Activated naive CD4-positive, alpha-beta T cell treated with anti-CD3 and anti-CD28 coated beads, Interleukin-2, amount 50 U/mL, for 16 hours (primary cell): ENCODE data around the gene MCAM.

ENCODE experiments used
- DNase-seq: peaks from one replicate; pipeline ENCODE4 v3.0.0-alpha.2; 2020

MCAM gene

DNA sequence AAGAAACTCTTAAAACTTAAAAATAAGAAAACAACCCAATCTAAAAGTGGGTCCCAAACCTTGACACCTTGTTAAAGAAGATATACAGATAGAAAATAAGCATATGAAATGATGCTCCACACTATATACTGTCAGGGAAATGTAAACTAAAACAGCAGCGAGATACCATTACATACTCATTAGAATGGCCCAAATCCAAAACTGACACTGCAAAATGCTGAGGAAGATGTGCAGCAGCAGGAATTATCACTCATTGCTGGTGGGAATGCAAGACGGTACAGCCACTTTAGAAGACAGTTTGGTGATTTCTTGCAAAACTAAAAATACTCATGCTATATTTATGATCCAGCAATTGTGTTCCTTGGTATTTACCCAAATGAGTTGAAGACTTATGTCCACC is 12.4 kb upstream of the MCAM start:
- no peak for DNase-seq

DNA sequence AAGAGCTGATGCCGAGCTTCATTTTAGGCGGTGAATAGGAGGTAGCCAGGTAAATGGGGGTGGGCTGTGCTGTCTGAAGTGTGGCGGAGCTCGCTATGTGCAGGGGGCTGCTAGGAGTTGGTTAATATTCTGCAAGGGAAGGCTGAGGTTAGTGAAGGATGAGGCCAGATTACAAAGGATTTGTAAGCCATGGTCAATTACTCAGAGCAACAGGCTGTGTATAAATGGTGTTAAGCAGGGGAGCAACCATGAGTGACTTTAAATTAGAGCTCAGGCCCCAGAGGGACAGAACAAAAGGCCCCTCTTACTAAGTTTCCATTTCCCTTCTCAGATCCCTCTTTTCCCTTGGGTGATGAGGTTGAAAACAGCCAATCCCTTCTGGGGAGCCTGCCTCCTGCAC is 7.3 kb upstream of the MCAM start:
- no peak for DNase-seq

DNA sequence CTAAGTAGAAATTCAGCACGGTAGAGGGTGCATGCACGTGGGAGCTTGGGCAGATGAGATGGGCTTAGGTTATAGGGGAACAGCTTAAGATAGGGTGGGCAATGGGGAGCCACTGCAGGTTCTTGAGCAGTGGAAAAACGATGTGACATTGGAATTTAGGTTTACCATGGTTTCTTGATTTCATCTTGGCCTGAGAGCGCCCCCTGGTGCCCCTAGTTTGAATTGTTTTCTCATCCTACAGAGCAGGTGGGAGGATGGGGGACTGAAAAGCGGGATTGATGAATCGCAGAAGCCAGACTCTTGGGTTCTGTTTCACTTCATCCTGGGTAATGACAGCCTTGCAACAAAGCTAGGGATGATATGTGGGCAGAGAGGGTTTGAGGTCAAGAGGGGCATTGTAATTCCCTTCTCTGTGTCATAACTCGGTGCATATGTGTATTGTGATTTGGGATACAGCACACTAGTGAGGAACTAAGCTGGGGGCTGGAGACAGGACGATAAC is 6.7 kb upstream of the MCAM start:
- peak; percentile 79 for DNase-seq

DNA sequence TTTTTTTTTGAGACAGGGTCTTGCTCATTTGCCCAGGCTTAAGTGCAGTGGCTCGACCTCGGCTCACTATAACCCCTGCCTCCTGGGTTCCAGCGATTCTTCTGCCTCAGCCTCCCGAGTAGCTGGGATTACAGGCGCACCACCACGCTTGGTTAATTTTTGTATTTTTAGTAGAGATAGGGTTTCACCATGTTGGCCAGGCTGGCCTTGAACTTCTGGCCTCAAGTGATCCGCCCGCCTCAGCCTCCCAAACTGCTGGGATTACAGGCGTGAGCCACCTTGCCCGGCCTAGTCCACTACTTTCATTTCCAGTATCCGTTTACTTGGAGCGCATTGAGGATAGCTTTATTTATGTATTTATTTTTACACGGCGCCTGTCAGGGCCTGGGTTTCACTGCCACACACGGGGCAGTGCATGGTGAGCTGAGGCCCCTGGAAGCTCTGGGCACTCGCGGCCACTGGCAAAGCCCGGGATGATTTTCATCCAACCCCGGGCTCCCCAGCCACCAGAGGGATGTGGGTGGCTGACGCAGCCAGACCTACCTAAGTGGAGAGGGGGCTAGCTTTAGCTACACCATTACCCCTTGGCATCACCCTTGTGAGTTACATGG is 6.1 kb upstream of the MCAM start:
- DNase-seq = no peak

DNA sequence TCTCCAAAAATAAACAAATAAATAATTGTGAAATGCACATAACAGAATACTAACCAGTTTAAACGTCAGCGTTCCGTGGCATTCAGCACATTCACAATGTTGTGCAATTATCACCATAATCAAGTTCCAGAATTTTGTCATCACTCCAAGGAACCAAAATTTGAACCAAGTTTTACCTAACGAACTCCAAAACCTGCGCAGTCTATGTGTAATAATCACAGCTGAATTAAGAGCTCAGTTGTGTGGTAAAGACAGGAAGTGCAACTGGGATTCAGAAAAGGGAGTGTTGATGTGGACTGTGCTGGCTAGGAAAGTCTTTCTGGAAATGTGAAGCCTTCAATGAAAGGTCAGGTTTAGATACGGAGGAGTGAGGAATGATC is 5.4 kb upstream of the MCAM start:
- DNase-seq = no peak

DNA sequence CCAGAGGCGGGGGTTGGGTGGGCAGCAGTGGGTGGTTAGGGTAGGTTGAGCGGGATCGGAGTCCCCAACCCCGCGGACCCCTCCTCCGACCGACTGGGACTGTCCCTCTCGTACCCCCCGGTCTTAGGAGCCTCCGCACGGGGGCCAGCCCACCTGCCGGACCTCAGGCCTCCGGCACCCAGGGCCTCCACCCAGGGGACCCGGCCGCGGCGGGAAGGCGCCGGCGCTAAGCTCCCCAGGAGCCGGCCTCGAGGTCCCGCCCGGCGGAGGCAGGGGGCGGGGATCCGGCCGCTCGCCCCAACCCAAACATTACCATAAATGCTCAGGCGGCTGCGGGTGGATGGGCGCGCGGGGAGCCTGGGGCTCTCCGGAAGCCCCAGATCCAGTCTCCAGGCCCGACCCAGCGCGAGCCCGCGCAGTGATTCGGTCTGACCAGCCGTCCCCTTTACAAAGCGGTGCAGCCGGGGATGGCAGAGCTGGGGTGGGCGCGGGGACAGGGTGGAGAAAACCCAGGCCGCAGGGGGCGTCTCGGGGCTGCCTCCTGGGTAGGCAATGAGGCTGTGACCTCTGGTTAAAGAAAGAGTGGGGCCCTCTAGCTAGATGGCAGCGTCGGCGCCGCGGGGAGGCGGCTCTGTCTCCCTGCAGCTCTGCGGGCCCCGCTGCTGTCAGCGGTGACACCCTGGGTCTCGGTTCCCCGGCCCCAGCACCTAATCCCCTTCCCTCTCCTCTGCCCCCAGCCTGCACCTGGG is 4.0 kb upstream of the MCAM start:
- DNase-seq = peak; percentile 43

DNA sequence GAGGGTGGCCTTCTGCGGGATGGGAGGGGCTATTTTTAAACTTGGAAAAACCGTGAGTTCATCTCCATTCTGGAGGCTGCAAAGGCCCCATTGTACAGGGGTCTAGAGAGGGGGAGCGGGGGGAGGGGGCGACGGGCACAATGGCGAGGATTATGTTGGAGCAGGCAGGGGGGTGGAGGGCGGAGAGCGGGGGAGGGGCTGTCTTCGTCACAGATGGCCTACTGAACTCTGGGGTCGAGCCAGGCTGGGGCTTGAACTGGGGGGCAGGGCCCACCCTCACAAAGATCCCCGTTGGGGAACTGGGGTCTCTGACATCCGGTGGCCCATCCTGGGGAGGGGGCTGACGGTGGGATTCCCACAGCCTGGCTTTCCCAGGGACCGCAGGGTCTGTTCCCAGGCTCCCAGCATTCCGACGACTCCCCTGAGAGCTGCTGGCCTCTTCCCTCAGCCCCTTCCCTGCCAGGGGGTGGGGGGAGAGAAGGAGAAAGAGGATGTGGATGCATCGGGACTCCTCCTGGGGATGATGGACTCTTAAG is 3.4 kb upstream of the MCAM start:
- no peak for DNase-seq

DNA sequence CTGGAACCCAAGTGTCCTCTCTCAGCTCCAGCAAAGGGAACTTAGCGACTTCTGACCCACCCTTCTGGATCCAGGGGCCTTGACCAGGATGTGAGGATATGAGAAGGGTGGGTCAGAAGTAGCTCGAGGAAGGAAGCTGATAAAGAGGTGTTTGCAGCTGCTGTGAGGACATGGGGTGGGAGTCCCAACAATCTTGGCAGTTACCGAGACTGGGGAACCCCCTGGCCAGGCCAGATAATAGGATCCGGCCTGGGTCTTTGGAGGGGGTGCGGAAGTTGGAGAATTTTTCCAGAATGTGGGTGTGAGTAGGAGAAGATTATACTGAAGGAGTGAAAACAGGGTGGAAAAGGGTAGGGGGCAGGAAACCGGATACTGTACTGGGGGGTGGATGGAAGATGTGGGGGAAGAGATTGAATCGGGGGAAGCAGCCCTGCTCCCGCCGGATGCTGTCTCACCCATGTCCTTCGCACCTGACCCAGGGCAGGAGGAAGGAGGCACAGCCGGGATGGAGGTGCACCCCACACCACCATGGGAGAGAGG is 2.8 kb upstream of the MCAM start:
- no peak for DNase-seq

DNA sequence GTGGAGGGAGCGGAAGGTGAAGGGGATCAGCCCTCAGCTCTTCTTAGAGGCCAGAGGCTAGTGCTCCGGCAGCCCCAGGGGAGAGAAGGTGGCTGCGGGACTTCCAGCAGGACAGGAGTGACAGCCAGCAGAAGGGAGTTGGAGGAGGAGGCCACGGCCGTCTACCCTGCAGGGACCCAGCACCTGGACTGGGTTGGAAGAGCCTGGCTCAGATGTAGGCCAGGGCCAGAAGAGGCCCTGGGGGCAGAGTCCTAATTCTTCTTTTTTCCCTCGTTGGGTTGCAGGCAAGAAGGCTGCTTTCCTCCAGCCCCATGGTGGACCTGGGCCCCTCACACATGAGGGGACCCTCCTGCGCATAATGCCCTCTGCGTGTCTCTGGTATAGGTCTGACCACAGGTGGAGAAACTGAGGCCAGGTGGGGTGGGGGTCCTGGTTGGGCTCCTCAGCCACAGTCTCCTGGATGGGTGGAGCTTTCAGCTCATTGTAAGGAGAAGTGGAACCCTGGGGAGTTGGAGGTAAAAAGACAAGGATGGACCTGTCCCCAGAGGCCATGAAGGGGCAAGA is 2.3 kb upstream of the MCAM start:
- DNase-seq = no peak

DNA sequence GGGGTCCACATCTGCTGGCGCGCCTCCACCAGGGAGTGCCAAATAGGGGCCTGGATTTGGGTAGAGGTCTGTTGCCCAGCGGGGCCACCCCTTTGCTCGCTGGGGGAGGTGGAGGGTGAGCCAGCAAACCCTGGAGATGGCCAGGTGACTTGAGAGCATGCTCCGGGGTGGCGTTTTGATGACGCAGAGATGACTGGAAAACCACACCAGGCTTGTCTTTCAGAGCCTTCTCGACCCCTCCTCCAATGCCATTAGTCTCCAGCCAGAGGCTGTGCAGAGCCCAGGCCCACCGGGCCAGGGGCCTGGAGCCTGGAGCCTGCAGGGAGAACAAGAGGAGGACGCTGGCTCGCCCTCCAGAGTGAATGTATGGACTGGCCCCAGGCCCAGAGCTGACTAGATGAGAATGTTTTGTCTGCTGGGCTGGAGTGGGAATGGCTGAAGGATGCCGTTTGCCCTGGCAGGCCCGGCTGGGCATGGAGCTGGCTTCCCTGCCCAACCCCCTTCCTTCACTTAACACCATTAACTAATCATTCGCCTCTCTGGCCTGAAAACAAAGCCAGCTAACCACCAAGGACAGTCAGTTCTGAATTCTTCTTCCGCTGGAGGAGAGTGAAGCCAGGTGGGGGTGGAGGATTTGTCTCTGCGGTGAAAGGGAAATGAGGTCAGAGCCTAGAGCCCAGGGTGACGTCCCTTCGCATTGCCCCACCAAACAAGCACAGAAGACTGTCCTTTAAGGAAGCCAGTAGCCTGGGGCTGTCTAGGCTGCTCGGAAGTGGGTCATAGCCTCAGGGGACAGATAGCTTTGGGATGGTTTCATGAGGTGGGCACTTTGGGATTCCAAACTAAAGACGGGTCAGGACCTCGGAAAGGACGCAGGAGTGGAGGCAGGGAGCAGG is 1.6 kb upstream of the MCAM start:
- DNase-seq = no peak

DNA sequence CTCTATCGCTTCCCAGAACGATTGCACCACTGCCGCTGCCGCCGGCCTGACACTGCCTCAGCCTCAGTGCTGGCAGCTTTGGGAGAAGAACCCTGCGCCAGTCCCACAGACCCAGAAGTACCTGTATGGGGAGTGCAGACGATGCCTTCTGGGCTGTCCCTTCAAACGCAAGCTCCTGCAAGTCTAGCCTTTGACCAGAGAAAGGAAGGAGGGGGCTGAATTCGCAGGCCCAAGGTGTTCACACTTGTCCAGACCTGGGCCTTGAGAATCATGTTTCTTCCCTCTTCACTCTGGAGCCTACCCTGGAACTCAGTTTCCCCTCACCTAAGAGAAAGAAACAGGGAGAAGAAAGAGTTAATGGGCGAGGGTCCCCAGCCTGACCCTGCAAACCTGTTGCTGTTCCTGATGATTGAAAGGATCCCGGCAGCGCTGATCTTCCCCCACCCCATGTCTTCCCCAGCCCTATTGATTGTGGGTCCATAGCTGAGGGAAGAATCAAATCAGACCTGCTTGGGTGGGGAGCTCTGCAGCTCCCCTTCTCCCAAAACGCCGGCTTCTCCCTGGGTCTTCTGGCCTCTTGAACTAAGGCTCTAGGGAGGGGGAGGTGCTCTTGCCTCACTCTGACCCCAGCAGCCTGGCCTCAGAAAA is 786 bp upstream of the MCAM start:
- DNase-seq = no peak

DNA sequence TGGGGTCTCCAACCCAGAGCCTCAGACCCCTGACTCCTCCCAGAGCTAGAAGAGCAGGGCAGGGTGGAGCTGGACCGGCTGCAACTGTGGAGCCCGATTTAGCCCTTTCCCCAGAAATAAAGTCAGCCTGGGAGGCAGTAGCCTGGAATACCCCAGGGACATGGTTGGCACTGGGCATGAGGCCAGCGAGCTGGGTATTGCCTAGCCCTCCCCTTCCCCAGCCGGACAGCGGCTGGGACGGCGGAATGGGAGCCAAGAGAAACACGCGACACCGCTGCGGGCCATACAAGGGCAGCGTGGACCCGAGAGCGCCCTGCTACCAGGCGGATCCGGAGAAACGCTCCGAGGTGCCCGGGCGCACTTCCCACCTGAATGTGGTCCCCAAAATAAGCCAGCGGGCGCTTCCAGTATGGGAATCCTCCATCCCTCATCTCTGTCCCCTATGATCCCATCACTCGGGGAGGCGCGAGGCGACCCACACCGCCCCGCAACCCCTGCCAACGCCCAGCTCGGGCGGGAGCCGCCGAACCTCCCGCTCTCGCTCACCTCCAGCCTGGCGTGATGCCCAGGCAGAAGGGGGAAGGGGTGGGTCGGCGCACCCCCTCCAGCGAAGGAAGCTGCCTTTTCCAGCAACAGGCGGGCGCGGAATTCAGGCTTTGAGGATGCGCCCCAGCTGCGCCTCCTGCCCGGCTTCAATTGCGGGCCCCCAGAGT is 758 bp downstream of the MCAM start:
- DNase-seq = no peak

DNA sequence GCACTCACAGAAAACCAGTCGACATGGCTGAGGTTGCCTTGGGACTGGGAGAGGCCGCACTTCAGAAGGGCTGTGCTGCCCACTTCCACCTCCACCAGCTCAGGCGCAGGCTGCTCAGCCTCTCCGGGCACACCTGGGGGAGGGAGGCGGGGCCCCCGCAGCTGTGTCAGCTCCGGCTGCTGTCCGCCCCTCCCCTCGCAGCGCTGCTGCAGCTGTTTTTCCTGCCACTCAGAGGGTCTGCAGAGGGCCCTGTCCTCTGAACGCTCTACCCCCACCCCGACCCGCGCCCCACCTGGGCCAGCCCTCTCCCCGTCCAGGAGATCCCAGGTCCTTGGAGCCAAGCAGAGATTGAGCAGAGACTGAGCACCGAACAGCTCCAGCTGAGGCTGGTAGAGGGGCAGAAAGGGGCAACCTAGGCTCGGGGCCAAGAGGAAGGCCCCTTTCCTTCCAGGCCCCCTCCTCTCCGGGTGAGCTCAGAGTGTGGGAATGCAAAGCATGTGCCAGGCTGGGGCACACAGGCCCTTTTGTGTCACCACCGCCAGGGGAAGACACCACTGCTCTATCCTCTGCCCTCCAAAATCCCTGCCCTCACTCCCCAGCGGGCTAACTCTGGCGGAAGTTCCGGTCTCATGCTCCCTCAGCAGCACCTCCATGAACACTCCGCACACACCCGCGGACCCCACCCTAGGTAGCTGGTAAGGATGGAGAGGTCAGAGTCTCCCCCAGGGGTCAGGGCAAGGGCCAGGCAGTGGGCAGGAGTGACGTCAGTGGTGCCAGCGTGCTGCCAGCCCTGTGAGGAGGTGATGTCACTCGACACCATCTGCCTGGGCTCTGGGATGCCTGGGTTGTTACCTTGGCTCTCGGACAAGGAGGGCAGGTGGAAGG is 1.6 kb downstream of the MCAM start:
- peak; percentile 65 for DNase-seq

DNA sequence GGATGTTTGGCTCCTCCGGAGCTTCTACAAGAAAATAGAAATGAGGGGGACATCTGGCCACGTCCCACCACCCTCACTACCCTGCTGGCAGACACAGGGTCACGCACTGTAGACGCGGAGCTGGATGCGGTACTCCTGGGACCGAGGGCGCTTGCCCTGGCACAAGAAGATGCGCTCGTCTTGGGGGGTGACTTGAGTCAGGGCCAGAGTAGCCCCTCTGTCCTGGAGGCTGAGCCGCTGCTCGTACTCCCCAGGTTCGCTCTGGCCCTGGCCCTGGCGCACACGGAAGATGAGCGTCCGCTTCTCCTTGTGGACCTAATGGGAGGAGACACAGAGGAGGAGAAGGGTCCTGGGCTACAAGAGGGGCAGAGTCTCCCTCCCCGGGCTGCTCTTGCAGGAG is 2.2 kb downstream of the MCAM start:
- no peak for DNase-seq

DNA sequence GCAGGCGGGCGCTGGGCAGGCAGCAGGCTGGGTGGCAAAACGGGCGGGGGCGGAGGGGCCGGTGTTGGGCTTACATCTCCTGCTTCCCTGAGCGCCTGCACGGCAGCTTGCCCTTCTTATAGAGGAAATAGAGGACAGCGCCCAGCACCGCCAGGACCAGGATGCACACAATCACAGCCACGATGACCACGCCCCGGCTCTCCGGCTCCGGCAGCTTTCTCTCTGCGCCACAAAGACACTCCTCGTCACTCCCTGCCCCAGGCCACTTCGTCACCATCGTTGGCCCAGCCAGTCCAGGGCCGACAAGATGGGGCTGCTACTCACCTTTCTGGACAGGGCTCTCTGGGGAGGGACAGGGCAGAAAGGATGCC is 6.3 kb downstream of the MCAM start:
- DNase-seq = no peak

DNA sequence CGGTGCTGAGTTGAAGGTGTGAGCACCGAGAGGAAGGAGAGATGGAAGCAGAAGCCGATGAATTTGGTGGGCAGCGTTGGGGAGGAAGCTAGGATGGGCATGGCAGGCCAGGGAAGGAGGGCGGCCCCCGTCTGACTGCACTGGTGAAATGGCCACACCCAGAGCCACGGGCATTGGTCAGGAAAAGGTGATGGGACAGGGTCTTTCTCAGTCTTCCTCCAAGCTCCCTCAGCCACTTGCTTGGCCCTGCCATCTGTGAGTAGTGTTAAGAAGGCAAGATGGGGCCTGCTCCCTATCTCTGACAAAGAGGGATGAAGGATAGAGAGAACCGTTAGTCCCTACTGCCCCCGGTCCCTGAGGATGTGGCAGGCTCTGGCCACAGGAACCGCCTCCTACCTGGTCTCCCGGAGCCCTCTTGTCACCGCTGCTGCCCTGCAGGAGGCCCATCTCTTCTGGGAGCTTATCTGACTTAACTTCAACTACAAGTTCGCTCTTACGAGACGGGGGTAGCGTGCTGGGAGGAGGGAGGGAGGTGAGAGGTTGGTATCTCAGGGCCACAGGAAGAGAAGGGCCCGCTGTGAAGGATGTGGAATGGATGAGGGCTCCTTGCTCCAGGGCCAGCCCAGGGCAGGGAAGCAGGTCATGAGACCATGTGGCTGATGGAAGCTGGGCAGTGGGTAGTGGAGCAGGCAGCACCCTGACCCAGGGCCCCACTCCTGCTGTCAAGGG is 6.8 kb downstream of the MCAM start:
- no peak for DNase-seq

DNA sequence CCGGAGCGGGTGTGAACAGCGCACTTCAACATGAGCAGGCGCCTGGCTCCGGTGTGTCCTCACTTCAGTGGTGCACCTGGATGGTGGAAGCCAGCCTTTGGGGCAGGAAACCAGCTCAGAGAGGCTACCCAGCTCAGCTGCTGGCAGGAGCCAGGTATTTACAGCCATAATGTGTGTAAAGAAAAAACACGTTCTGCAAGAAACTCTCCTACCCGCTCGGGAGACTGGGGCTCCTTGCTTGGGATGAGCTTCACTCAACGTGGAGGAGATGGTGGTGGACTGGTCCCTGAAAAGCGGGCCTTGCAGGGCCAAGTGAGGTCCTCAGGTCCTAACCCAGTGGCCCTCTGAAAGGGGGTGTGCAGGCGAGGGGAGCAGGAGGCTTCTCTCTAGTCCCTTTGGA is 7.5 kb downstream of the MCAM start:
- DNase-seq = no peak

DNA sequence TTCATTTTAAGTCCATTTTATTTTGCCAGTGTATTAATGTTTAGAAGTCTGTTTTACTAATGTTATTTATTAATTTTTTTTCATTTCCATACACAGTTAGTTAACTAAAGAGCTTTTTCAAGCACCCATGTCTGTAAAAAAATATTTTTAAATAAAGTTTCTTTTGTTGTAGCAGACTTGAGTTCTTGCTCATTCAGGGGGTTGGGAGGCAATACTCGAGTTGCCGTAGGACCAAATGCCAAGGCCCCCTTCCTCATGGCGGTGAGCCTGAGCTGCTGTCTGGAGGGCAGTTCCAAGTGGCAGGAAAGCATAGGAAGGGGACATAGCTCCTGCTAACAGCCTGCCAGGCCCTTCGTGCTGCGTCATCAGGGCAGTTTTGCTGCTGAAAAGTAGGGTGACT is 9.0 kb downstream of the MCAM start:
- DNase-seq = no peak

DNA sequence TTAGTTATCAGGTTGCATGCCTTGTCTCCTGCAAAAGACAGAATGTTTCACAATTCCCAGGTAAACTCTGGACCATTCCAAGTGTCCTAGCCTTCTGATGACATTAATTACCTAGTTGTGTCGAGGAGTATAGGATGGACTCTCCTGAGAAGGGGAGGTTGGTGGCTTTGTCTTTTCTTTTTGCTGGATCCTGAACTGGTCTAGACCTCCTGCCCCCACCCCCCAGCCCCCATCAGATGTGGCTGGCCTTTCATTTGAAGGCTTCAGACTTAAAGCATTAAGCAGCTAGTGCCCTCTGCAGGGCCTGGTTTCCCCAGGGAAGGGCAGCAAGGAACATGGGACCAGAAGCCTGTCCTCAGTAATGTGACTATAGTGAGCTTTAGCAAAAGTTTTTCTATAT is 9.7 kb downstream of the MCAM start:
- no peak for DNase-seq

DNA sequence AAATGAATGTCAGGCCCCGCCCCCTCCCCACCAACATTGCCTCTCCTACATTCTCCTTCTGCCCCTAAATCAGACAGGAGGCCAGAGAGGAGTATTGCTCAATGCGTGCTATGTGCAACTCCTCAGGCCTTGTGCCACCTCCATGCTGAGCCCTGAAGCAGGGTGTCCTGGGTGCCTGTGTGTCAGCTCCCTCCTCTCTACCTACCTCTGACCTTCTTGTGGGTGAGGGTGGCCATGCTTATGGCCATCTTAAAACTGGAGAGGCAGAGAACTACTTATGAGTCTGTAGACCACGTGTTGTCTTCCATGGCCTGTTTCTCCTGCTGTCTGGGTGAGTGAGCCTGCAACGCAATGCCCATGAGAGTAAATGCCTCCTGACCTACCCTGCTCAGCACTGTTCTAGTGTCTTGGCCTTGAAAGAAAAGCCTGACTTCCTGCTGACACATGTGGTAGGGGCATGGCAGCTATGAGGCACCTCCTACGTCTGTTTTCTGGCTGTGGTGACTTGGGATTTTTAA is 10.5 kb downstream of the MCAM start:
- no peak for DNase-seq
